ENCODE results near the gene MAP4K5.

- TF ChIP-seq SUZ12 (IDR thresholded peaks at IDR 0.05; ENCODE audit: extremely low read depth, insufficient read depth, insufficient read length), result no peak
- TF ChIP-seq YY1 (IDR thresholded peaks at IDR 0.05; ENCODE audit: insufficient read depth, insufficient read length), result no peak
These were observed 1.4 kb upstream of the MAP4K5 start for GRCh38 chr14:50533806-50534205.
